GM12874 (cell line): ENCODE results near the gene GRID1.

Source experiments
- CTCF ChIP-seq: IDR thresholded peaks from 2 replicates; pipeline ENCODE4 v1.5.1; 2011; ENCODE audit warnings: low read depth, mild to moderate bottlenecking, control low read depth, low read length, moderate library complexity; ENCODE audit not compliant: insufficient read depth

GRID1 gene

DNA sequence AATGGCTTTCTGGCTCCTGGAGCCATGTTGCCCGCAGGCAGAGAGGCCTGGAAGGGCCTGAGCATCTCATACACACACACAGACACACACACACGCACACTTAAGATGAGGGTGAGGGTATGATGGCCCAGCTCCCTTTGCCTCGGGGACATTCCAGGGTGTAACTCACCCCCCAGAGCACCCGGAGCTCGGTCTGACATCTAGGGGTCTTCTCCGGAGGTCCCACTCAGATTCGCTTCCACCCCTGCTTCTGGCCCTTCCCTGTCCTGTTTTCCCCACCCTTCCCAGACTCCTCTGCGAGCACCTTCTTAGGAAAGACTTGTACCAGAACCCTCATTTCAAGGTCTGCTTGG, 304.4 kb downstream of the GRID1 start:
- TF ChIP-seq CTCF, result no peak

- no peak for TF ChIP-seq CTCF
Measured at GRCh38 chr10:86061278-86062197, 305.1 kb downstream of the GRID1 start.

- TF ChIP-seq CTCF, result no peak
Measured at GRCh38 chr10:86060386-86061277, 306.0 kb downstream of the GRID1 start.

- TF ChIP-seq CTCF, result no peak
Measured at GRCh38 chr10:86059892-86060291, 306.7 kb downstream of the GRID1 start.

GRCh38 chr10:86058964-86059363, 307.6 kb downstream of the GRID1 start:
- no peak for TF ChIP-seq CTCF

GRCh38 chr10:86057708-86058107, 308.9 kb downstream of the GRID1 start:
- TF ChIP-seq CTCF, result no peak

GRCh38 chr10:86056672-86057071, 309.9 kb downstream of the GRID1 start:
- no peak for TF ChIP-seq CTCF
